ENCODE measurements around the gene E2F4.
A peak's percentile ranks its signal among the peaks of the same experiment; 100 is the strongest.

The E2F4 gene

DNA sequence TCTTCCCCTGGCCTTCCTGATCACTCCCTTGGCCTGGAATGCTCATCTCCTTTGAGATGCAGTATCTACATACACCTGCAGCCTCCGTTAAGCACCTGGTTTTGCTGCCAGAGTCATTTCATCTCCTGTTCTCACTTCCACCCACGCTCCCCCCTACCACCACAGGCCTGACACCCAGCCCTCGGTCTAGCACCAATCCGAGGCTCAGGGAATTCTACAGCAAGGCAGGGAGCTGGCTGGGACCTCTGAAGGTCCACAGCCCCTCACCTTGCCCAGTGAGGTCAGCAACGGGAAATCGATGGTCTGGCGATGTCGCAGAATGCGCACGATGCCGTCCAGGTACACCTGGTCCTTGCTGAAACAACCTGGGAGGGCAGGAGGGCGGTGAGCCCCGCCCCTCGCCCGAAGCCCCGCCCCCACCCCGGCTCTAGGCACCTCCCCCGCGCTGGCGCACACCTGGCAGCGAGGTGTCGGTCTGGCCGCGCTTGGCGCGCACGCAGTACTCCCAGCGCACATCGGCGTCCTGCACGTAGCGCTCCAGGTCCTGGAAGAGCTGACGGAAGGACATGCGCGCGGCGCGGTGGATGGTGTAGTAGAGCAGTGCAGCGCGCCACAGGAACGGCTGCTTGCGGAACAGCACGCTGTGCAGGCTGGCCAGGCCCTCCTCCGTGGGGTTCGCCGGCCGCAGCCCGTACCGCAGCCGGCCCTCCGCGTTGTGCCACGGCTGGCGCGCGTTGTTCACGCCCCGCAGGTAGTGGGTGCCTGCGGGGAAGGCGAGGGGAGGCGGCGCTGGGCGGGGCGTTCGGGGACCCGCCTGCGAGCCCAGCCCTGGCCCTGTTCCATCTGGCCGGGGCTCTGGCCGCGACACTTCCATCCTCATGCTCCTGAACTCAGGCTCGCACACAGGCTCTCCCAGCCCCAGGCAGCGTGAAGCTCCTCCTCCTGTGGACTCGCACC, 13.9 kb upstream of the E2F4 start:
- DNase-seq = peak; percentile 43 to 48

- no peak for DNase-seq
Measured at GRCh38 chr16:67179421-67180080, 12.4 kb upstream of the E2F4 start.

GRCh38 chr16:67180166-67180565, 11.8 kb upstream of the E2F4 start:
- DNase-seq = no peak

GRCh38 chr16:67181346-67181745, 10.6 kb upstream of the E2F4 start:
- DNase-seq = no peak

GRCh38 chr16:67182288-67182687, 9.7 kb upstream of the E2F4 start:
- no peak for DNase-seq

GRCh38 chr16:67183284-67183626, 8.7 kb upstream of the E2F4 start:
- no peak for DNase-seq

DNA sequence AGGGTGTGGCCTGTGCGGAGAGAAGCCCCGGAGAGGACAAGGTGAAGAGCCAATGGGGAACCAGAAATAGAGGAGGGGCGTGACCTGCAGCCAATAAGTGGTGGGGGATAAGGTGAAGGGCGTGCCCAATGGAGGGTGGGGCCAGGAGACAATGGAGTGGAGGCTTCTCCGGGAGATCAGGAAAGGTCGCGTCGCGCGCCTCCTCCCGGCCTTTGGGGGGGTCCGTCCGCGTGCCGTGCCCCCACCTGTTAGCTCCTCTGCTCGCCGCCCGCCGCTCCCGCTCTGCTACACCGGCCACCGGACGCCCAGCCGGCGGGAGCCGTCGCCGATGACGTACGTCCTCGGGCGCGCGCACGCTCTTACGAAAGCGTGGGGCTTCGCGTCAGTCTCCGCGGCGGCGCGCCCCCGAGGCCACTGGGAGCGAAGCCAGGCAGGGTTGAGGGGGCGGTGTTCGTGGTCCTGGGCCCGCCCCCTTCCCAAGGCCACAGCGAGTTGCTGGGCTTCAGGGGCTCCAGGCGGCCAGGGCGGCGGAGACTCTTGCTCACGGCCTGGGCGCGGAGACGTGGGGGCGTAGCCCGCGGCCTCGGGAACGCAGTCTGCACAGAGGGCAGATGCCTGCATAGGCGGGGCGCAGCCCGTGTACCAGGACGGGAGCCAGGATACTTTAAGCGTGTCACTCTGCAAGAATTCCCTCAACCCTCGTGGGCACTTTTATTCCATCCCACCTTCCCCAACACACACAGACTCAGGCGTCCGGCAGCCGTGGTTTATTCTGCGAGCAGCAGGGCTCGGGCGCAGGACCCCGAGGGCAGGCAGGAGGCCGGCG, 8.1 kb upstream of the E2F4 start, which contains the start of gene MATCAP1:
Gene MATCAP1 (minus strand): TSS at position 337 of the 826 bp plus-strand sequence. CDS start 3,353 bp downstream, outside the sequence.
- peak; percentile 91 to 92 for DNase-seq

DNA sequence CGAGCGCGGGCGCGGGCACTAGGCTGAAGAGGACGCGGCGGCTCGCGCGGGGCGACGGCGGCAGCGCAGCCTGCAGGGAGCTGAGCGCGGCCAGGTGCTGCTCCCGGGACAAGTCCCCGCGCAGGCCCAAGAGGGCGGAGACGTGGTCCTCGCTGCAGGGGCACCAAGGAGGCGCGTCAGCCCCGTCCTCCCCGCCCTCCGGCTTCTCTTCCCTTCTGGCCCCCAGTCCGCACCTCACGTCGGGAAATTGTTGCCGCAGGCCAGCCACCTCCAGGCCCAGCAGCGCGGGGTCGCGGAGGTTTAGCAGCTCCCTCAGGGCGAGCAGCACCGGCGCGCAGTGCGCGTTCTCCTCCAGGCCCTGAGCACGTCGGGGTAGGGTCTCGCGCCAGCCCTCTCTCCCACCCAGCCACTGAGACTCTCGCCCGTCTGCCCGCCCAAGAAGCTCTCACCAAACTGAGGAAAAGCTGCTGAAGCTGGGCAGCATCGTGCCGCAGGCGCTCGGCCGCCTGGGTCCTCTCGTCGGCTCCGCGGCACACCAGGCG, 7.4 kb upstream of the E2F4 start:
- DNase-seq = no peak

- DNase-seq = peak; percentile 77 to 78
Measured at GRCh38 chr16:67184995-67185650, 6.8 kb upstream of the E2F4 start.

DNA sequence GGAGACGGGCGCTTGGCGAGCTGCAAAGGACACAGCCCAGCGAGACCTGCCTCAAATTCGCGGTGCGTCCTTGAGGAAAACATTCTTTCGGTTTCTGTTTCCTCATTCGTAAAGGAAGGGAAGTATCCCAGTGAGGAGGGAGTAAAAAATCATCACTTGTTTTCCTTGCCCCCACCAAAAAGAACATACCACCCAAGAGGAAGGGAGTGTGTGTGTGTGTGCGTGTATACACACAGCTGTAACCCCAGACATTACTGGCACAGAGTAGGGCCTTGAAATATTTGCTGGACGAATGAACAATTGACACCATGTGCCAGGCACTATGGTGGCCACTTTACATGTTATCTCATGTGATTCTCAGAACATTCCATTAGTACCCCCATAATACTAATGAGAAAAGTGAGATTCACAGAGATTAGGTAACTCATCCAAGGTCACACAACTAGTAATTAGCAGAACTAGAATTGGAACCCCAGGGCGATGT, 6.3 kb upstream of the E2F4 start:
- no peak for DNase-seq

DNA sequence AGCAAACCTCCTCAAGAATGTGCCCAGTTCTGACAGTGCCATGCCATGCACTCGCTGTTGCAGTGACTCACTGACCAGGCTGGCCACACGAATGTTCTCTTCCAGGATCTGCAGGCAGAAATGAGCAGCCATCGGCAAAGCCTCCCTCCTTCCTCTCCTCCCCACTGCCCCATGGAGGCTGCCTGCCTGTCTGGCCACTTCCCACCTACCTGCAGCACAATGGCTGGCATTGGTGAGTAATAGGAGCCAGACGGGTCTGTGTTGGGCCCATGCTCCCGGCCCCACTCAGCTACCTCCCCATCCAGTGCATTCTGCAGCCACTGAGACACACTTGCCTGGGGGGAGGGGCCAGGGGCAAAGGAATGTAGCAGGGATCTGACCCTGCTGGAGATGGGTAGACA, 5.4 kb upstream of the E2F4 start:
- no peak for DNase-seq

GRCh38 chr16:67187175-67187890, 4.6 kb upstream of the E2F4 start:
- DNase-seq = no peak

DNA sequence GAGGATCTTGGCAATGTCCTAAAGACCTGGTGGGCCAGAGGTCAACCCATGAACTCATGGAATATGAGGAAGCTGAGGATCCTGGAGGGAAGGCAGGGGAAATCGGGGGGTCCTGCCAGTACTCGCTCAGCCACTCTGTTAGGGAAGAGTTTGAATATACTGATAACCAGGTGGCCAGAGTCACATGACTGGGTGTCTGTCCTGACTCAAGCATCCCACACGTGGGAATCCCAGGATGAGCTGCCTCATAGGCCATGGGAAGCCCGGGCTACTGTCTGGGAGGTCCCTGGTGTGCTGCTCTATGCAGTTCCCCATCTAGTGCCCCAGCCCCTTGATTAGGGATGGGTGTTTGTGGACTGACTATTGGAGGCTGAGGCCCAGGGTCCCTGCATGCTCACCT, 3.6 kb upstream of the E2F4 start:
- no peak for DNase-seq

- no peak for DNase-seq
Measured at GRCh38 chr16:67188798-67189197, 3.2 kb upstream of the E2F4 start.

DNA sequence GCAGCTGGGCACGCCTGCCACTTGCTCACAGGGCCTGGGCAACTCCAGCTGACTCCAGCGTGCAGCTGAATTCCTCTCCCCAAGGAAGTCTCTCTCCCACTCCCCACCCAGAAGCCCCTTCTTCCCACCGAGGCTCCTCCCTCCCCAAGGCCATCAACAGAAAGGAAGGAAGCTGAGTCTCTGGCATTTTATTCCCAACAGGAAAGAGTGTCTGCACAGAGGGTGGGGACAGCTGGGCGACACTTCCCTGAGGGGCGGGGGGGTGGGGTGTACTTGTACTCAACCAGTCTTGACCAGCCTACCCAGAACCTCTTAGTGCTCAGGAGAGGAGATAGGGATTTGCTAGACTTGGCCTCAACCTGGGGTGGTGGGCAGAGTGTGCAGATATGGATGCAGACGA, 1.9 kb upstream of the E2F4 start, which contains the start of gene EXOC3L1:
Gene EXOC3L1 (minus strand): TSS at position 96 of the 400 bp plus-strand sequence. CDS start 460 bp downstream, outside the sequence.
- DNase-seq = no peak

GRCh38 chr16:67190448-67191399, 1.2 kb upstream of the E2F4 start:
- no peak for DNase-seq

- no peak for DNase-seq
Measured at GRCh38 chr16:67191411-67191994, 452 bp upstream of the E2F4 start.

DNA sequence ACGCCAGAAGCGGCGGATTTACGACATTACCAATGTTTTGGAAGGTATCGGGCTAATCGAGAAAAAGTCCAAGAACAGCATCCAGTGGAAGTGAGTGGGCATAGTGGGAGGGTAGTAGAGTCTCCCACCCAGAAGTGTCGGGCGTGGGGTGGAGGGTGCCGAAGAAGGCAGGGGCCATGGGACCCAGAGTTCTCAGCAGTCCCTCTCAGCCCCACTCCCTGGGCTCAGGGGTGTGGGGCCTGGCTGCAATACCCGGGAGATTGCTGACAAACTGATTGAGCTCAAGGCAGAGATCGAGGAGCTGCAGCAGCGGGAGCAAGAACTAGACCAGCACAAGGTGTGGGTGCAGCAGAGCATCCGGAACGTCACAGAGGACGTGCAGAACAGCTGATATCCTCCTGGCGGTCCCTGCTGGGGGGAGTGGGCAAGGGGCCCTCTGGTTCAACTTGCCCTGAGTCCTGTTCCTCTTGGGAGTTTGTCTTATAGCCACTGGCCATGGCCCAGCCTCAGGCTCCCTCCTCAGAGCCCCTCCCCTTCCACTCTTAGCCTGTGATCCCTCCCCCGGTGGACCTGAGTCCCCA, 916 bp downstream of the E2F4 start:
- no peak for DNase-seq

GRCh38 chr16:67193536-67193935, 1.6 kb downstream of the E2F4 start:
- DNase-seq = no peak

All from activated CD4-positive, alpha-beta T cell treated with anti-CD3 and anti-CD28 coated beads, Interleukin-2, amount 50 U/mL, for 4 hours (primary cell).